GM18502 (cell line): ENCODE measurements around the gene SFRP4.

Experiments used
- ATAC-seq: cut with Tn5 transposase; IDR thresholded peaks from one replicate; pipeline ENCODE4 v1.9.1; 2021; ENCODE audit warnings: mild to moderate bottlenecking; ENCODE audit not compliant: unreplicated experiment, poor library complexity

Gene SFRP4

DNA sequence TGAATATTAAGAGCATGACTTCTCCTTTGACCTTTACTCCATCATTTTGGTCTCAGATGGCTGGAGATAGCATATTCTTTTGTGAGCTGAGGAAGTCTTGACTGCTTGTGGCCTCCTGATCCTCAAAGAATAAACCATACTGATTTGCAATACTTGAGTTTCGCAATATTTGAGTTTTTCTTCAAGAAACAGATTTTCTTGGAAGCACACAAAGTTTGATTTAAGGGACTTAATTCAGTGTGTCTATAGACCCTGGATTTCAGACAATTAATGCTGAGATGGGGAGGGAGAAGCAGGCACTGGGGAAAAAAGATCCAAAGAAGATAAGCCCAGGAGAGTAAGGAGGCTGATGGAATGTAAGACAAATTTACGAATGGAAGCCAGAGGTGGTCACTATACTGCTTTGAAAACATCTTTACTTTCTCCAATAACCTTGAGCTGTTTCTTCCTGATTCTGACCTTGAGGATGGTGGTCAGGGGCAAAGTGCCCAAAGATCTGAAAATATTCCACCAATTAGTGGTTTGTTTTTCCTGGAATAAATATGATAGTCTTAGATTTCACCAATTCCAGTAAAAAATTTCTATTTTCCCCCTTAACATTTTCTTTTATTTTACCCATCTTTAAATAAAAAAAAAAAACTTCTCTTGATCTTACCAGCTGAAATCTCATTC is 11.3 kb upstream of the SFRP4 start:
- ATAC-seq = no peak

- no peak for ATAC-seq
Observed at GRCh38 chr7:37925620-37926019, 9.0 kb upstream of the SFRP4 start.

- no peak for ATAC-seq
Observed at GRCh38 chr7:37924491-37925041, 7.9 kb upstream of the SFRP4 start.

GRCh38 chr7:37923996-37924395 is 7.4 kb upstream of the SFRP4 start:
- no peak for ATAC-seq

- no peak for ATAC-seq
Observed at GRCh38 chr7:37921876-37922275, 5.3 kb upstream of the SFRP4 start.

- peak; percentile 65 for ATAC-seq
Observed at GRCh38 chr7:37920849-37921805, 4.5 kb upstream of the SFRP4 start.

DNA sequence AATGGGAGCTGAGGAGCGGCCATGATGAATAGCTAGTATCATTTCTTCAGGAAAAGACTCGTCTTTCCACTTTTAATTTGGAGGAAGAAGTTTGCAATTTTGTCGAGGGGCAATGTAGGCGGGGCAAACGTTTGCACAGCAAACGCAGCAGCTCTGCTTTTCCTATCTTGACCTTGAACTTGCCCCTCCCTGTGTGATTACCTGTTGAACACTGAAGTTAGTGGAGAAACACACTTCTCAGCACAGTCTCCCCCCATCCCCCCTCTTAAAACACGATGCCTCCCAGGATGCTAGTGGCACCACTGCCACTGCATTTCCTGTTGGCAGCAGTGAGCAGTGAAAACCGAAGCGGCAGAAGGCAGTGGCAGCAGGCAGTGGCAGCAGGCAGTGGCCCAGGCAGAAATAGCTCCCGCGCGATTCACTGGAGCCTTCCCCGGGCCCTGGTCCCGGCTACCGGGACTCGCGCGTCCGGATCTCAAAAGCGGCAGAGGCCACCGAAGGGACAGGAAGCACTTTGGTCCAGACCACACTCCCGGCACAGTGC is 3.8 kb upstream of the SFRP4 start, which contains the start of gene EPDR1:
Gene EPDR1 (plus strand): TSS at position 336 of the 544 bp plus-strand sequence. CDS start 300 bp downstream, outside the sequence.
- peak; percentile 62 for ATAC-seq

- ATAC-seq = no peak
Observed at GRCh38 chr7:37918526-37918925, 1.9 kb upstream of the SFRP4 start.

- ATAC-seq = no peak
Observed at GRCh38 chr7:37916017-37916672, 472 bp downstream of the SFRP4 start.

GRCh38 chr7:37915438-37915837 is 1.2 kb downstream of the SFRP4 start:
- ATAC-seq = no peak

- no peak for ATAC-seq
Observed at GRCh38 chr7:37912756-37913155, 3.9 kb downstream of the SFRP4 start.

- ATAC-seq = no peak
Observed at GRCh38 chr7:37908221-37908788, 8.3 kb downstream of the SFRP4 start.

DNA sequence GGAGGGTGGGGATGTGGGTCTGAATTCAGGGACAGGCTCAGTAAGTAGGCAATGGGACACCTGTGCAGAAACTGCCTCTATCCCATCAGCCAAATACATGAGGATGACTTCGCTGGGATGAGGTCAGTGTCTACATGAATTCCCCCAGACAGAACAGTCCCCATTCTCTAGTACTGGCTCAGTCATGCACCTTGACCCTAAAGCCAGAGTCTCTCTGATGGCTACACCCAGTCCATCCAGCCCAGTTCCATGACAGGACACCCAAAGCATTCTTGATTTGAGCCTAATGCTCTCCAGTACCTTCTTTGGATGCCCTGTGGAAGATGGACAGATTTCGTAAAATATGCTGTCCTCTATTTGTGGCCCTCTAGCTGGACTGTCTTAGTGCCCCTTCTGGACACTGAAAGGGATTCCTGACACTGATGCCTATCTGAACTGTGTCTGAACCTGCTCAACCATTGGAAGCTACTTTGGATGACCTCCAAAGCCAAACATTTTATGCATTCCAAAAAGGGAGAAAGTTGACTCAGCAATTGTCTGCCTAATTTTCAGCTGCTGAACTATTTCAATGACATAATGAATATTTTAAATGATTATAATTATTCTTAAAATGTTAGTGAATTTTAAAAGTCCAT is 14.6 kb downstream of the SFRP4 start:
- no peak for ATAC-seq

DNA sequence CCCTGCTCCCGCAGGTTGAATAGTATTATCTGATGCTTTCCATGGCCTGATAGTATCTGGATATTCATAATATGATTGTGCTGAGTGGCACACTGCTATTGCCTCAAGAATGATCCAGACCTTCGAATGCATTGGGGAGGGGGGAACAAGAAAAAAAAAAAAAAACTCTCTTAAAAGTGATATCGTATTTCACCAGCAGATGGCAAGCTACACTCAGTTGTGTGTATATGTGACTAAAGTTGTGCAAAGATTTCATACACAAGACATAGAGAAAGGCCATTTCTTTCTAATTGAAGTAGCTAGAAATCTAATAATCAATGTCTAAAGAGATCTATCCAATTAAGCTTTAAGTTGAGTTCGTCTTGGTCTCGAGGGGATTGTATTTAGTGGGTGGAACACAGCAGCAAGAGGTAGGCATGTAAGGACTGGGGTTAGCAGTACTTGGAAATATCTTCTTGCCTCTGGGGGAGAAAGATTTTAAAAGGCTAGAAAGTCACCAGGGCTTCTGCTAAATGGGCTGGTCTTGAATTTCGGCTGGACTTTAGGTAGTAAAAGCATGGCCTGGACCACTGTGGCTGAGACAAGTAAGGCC is 15.3 kb downstream of the SFRP4 start:
- ATAC-seq = no peak

GRCh38 chr7:37899712-37900247 is 16.8 kb downstream of the SFRP4 start:
- no peak for ATAC-seq

- ATAC-seq = no peak
Observed at GRCh38 chr7:37894671-37895070, 21.9 kb downstream of the SFRP4 start.

- no peak for ATAC-seq
Observed at GRCh38 chr7:37893359-37893758, 23.3 kb downstream of the SFRP4 start.

- ATAC-seq = no peak
Observed at GRCh38 chr7:37882086-37882485, 34.5 kb downstream of the SFRP4 start.
